H1 (cell line): Measurements from ENCODE around the gene TOGARAM1. TPM values are rescaled to one million over a fixed set of nuclear protein-coding genes. Genes with fewer than 3 reads are reported as not detected.

Experiments used
- CTCF ChIA-PET: fragments of 300-600 bp; sonication (Branson Sonifier 250); formaldehyde crosslinking; loops from one replicate; lab custom pipeline; 2021; ENCODE audit not compliant: partially characterized antibody; lab: Charles Lee
- POLR2A ChIA-PET: fragments of 300-600 bp; sonication (Branson Sonifier 250); formaldehyde crosslinking; loops from one replicate; lab custom pipeline; 2021; ENCODE audit warnings: inconsistent platforms; ENCODE audit not compliant: partially characterized antibody; lab: Charles Lee
- DNase-seq, 2 experiments: peaks; one replicate each; pipeline versions ENCODE4 v3.0.0 to v3.0.0-alpha.2; 2010 to 2022; ENCODE audit warnings: low spot score in 2 of 2, low read depth in 1 of 2, mixed read lengths in 1 of 2
- FAIRE-seq: peaks from 2 replicates; lab custom pipeline; 2011; peaks lifted over from hg19 to GRCh38; lab: Jason Lieb, UNC
- H2AFZ ChIP-seq: 2 replicates; pipeline ENCODE4 v1.8.1; 2012; ENCODE audit warnings: low read length, inconsistent platforms
- H2AK5ac ChIP-seq: 2 replicates; pipeline ENCODE4 v1.6.1; 2013; ENCODE audit warnings: low read depth, low read length
- H2BK120ac ChIP-seq: replicated peaks from 2 replicates; pipeline ENCODE3; 2013; ENCODE audit warnings: low read depth, low read length, inconsistent platforms
- H2BK12ac ChIP-seq: 2 replicates; pipeline ENCODE4 v1.6.1; 2013; ENCODE audit warnings: low read depth, low read length
- H2BK15ac ChIP-seq: 2 replicates; pipeline ENCODE4 v1.6.1; 2013; ENCODE audit warnings: low read length
- H2BK20ac ChIP-seq: 2 replicates; pipeline ENCODE4 v1.6.1; 2013; ENCODE audit warnings: low read length
- H2BK5ac ChIP-seq: 2 replicates; pipeline ENCODE4 v1.6.1; 2013; ENCODE audit warnings: low read depth, low read length
- H3K14ac ChIP-seq: 2 replicates; pipeline ENCODE4 v1.6.1; 2013; ENCODE audit warnings: inconsistent platforms; ENCODE audit not compliant: insufficient read length
- H3K18ac ChIP-seq: 2 replicates; pipeline ENCODE4 v1.6.1; 2013; ENCODE audit warnings: low read length; ENCODE audit errors: extremely low read depth
- H3K23ac ChIP-seq: 2 replicates; pipeline ENCODE4 v1.6.1; 2013; ENCODE audit warnings: inconsistent platforms; ENCODE audit not compliant: insufficient read length
- H3K23me2 ChIP-seq: 2 replicates; pipeline ENCODE4 v1.6.1; 2013; ENCODE audit warnings: low read depth, low read length
- H3K27ac ChIP-seq: 2 replicates; pipeline ENCODE4 v1.6.1; 2011; ENCODE audit warnings: low read depth, low read length, inconsistent platforms
- H3K27me3 ChIP-seq, 4 experiments: replicated peaks in 1 of 4; 1 replicate in 1 of 4; 2 replicates in 3 of 4; pipeline versions ENCODE4 v1.6.1 to v1.8.1; 2011 to 2013; ENCODE audit warnings: low read length in 3 of 4, mild to moderate bottlenecking in 3 of 4, inconsistent platforms in 2 of 4, mixed read lengths in 2 of 4, moderate library complexity in 1 of 4; ENCODE audit not compliant: control insufficient read depth in 3 of 4, insufficient read depth in 3 of 4; ENCODE audit errors: extremely low read depth in 1 of 4
- H3K36me3 ChIP-seq, 4 experiments: 2 replicates each; pipeline versions ENCODE4 v1.6.1 to v1.8.1; 2011 to 2013; ENCODE audit warnings: mild to moderate bottlenecking in 4 of 4, low read length in 3 of 4, moderate library complexity in 2 of 4, control low read depth in 1 of 4, inconsistent platforms in 1 of 4; ENCODE audit not compliant: insufficient read depth in 4 of 4, control insufficient read depth in 2 of 4
- H3K4ac ChIP-seq: replicated peaks from 2 replicates; pipeline ENCODE3; 2013; ENCODE audit warnings: low read length, low read depth, mixed read lengths, inconsistent platforms; ENCODE audit not compliant: insufficient read length
- H3K4me1 ChIP-seq, 4 experiments: replicated peaks in 1 of 4; 1 replicate in 1 of 4; 2 replicates in 3 of 4; pipeline versions ENCODE4 v1.6.1 to v1.8.1; 2011 to 2013; ENCODE audit warnings: low read length in 3 of 4, inconsistent platforms in 2 of 4, mixed read lengths in 1 of 4; ENCODE audit not compliant: insufficient read depth in 4 of 4, control insufficient read depth in 3 of 4
- H3K4me2 ChIP-seq, 2 experiments: 2 replicates each; pipeline versions ENCODE4 v1.6.1 to v1.8.1; 2011 to 2013; ENCODE audit warnings: low read depth in 2 of 2, low read length in 2 of 2, control low read depth in 1 of 2, inconsistent platforms in 1 of 2, mild to moderate bottlenecking in 1 of 2; ENCODE audit not compliant: insufficient read depth in 1 of 2
- H3K4me3 ChIP-seq, 4 experiments: fragments of 200-600, 300-600 bp in 1 of 4; sonication (generic), shearing (Covaris generic), sonication (Bioruptor Twin) in 1 of 4; 2 replicates each; pipeline versions ENCODE4 v1.5.1 to v1.8.1; 2011 to 2016; ENCODE audit warnings: low read length in 4 of 4, low read depth in 3 of 4, control low read depth in 2 of 4, inconsistent platforms in 2 of 4, mild to moderate bottlenecking in 2 of 4, mixed read lengths in 1 of 4, moderate library complexity in 1 of 4; ENCODE audit not compliant: insufficient read depth in 2 of 4; ENCODE audit errors: extremely low read depth in 1 of 4
- H3K56ac ChIP-seq: replicated peaks from 2 replicates; pipeline ENCODE3; 2013; ENCODE audit warnings: low read depth, mild to moderate bottlenecking, mixed read lengths, low read length, inconsistent platforms; ENCODE audit not compliant: insufficient read length
- H3K79me1 ChIP-seq: 2 replicates; pipeline ENCODE4 v1.6.1; 2013; ENCODE audit warnings: low read depth, low read length, control low read depth
- H3K79me2 ChIP-seq, 2 experiments: 2 replicates each; pipeline versions ENCODE4 v1.6.1 to v1.8.1; 2012 to 2013; ENCODE audit warnings: low read length in 2 of 2, mild to moderate bottlenecking in 2 of 2, inconsistent platforms in 1 of 2; ENCODE audit not compliant: insufficient read depth in 2 of 2, control insufficient read depth in 1 of 2
- H3K9ac ChIP-seq, 4 experiments: replicated peaks in 1 of 4; 1 replicate in 1 of 4; 2 replicates in 3 of 4; pipeline versions ENCODE4 v1.6.1 to v1.8.1; 2011 to 2013; ENCODE audit warnings: low read depth in 3 of 4, low read length in 3 of 4, control low read depth in 2 of 4, mild to moderate bottlenecking in 2 of 4, moderate library complexity in 2 of 4, inconsistent platforms in 1 of 4; ENCODE audit errors: extremely low read depth in 1 of 4
- H3K9me3 ChIP-seq, 2 experiments: 2 replicates each; pipeline versions ENCODE4 v1.6.1 to v1.8.1; 2012 to 2013; ENCODE audit warnings: mild to moderate bottlenecking in 2 of 2, moderate library complexity in 2 of 2, control low read depth in 1 of 2, inconsistent platforms in 1 of 2, low read depth in 1 of 2, low read length in 1 of 2, mixed read lengths in 1 of 2; ENCODE audit not compliant: insufficient read depth in 2 of 2
- H4K20me1 ChIP-seq, 2 experiments: replicated peaks in 1 of 2; 2 replicates each; pipeline versions ENCODE3 to v1.8.1; 2011 to 2013; ENCODE audit warnings: inconsistent platforms in 2 of 2, low read length in 2 of 2, mild to moderate bottlenecking in 1 of 2; ENCODE audit not compliant: insufficient read depth in 2 of 2, control insufficient read depth in 1 of 2
- H4K5ac ChIP-seq: 2 replicates; pipeline ENCODE4 v1.6.1; 2013; ENCODE audit warnings: low read length, low read depth, mixed read lengths, inconsistent platforms; ENCODE audit not compliant: insufficient read length
- H4K8ac ChIP-seq: 2 replicates; pipeline ENCODE4 v1.8.0; 2013; ENCODE audit warnings: mild to moderate bottlenecking, moderate library complexity, low read length, inconsistent platforms; ENCODE audit not compliant: insufficient read depth; ENCODE audit errors: extremely low read depth
- H4K91ac ChIP-seq: replicated peaks from 2 replicates; pipeline ENCODE3; 2013; ENCODE audit warnings: low read length, mixed read lengths, inconsistent platforms; ENCODE audit not compliant: insufficient read length
- ATF2 ChIP-seq: IDR thresholded peaks from 2 replicates; pipeline ENCODE4 v1.6.1; 2012; ENCODE audit warnings: low read length, inconsistent platforms
- KDM1A ChIP-seq: fragments of 200-600, 300-600 bp; sonication (generic); IDR thresholded peaks from 2 replicates; pipeline ENCODE4 v1.7.1; 2016; ENCODE audit warnings: mild to moderate bottlenecking, low read length, borderline replicate concordance
- KDM5A ChIP-seq: fragments of 200-600 bp; IDR thresholded peaks from 2 replicates; pipeline ENCODE4 v1.7.1; 2012; ENCODE audit warnings: mild to moderate bottlenecking, low read length, inconsistent platforms, mixed read lengths
- RFX5 ChIP-seq: IDR thresholded peaks from 2 replicates; pipeline ENCODE4 v1.6.1; 2011; ENCODE audit warnings: low read depth, low read length, improper control_type of control experiment, borderline replicate concordance
- WGBS, 2 experiments: shearing (Covaris generic) in 1 of 2; methylation state at CpG; one replicate each; pipeline versions ENCODE4 v1.1.6 to v1.1.7; 2013 to 2015; ENCODE audit warnings: low lambda C conversion rate in 2 of 2, mixed read lengths in 2 of 2, inconsistent platforms in 1 of 2, low coverage in 1 of 2, missing lambda C conversion rate in 1 of 2; ENCODE audit not compliant: insufficient replicate concordance in 2 of 2, insufficient coverage in 1 of 2, insufficient read length in 1 of 2; ENCODE audit errors: extremely low coverage in 1 of 2, missing lambda C conversion rate in 1 of 2; 5-methylcytosine and 5-hydroxymethylcytosine counted together
- polyA plus RNA-seq, 7 experiments: library from polyadenylated mRNA; depleted of rRNA in 3 of 7; stranded (reverse) in 5 of 7; unstranded in 2 of 7; fragments of >200 nt in 5 of 7; fragments of 200-250 nt in 2 of 7; gene quantifications; 1 replicate in 5 of 7; 2 replicates in 1 of 7; 4 replicates in 1 of 7; pipeline versions ENCODE4 v1.2.1 to v1.2.3, GENCODE V29; 2011 to 2013; ENCODE audit warnings: missing spikeins in 2 of 7, mixed read lengths in 2 of 7
- total RNA-seq: library from RNA; stranded (reverse); fragmentation: NEBNext Ultra II Directional; extraction: Animal tissue kit (Norgen Biotek cat#: 25700); gene quantifications from 2 replicates; pipeline ENCODE4 v1.2.1, GENCODE V29; 2021

Gene TOGARAM1
- total and polyA plus RNA-seq, 2 of the 8 experiments (the other 6 are each of a cell fraction or from before 2014, with no cell fraction given): 2.5 to 6.8 TPM

DNA sequence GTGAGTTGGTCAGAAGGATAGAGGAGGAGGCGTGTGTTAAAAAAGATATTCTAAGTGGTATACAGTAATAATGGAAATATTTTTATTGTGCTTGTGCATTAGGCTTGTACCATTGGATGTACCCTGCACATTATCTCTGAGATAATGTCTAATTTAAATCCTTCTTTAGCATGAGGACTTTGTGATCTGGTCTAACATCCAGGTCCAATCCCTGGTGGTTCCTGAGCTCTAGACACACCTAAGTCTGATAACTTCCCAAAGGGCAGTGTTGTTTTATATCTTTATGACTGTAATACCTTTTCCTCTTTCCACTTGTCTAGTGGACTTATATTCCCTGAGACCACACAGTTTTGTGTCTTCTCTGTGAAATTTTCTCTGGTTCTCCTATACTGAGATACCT is 142.6 kb downstream of the TOGARAM1 start:
- no peak overlapping the region for H4K91ac ChIP-seq
- no peaks in the 10 kb centered on the region for H3K9me3 ChIP-seq
- no peaks in the 10 kb centered on the region for H3K27me3 ChIP-seq
- H3K36me3 ChIP-seq: peaks cover 6 to 71% (median 20%) of the 10 kb centered on the region in 4 experiments
- H3K4me3 ChIP-seq: no peak overlapping the region
- no peak overlapping the region for H3K23ac ChIP-seq
- 90 to 100% methylated on average over 1 of the region's 1 CpG for WGBS, 2 experiments
- no peaks in the 10 kb centered on the region; the same call in 1 of the 2 replicates for H3K23me2 ChIP-seq
- H2BK20ac ChIP-seq: no peak overlapping the region
- no peak overlapping the region for H2BK15ac ChIP-seq
- H3K56ac ChIP-seq: no peak overlapping the region
- no peak overlapping the region for H3K4me2 ChIP-seq
- no peaks in the 10 kb centered on the region for H3K79me2 ChIP-seq
- CTCF ChIA-PET: interaction anchor here (0.9 to 1.1 kb wide), 2 partner anchors 88 to 191 kb away, joined by 3 to 4 read pairs; no protein-coding TSS in a partner anchor
- H3K27ac ChIP-seq: no peak overlapping the region
- no peak overlapping the region for H2BK12ac ChIP-seq
- no peaks in the 10 kb centered on the region for H3K79me1 ChIP-seq
- H3K4me1 ChIP-seq: no peaks in the 10 kb centered on the region
- no peak overlapping the region for H4K8ac ChIP-seq
- H3K4ac ChIP-seq: no peak overlapping the region
- FAIRE-seq: no peak
- no peak overlapping the region for H2AK5ac ChIP-seq
- H2AFZ ChIP-seq: no peak overlapping the region
- no peak for DNase-seq
- H3K9ac ChIP-seq: no peak overlapping the region
- H3K18ac ChIP-seq: no peak overlapping the region
- TF ChIP-seq KDM1A (no peak), ATF2 (no peak), RFX5 (no peak), KDM5A (no peak)
- no peaks in the 10 kb centered on the region for H4K20me1 ChIP-seq
- no peak overlapping the region for H4K5ac ChIP-seq
- H2BK120ac ChIP-seq: no peak overlapping the region
- POLR2A ChIA-PET: no interaction called here
- no peak overlapping the region for H2BK5ac ChIP-seq
- H3K14ac ChIP-seq: no peak overlapping the region
